ENCODE measurements around the gene GPT2.

The GPT2 gene

DNA sequence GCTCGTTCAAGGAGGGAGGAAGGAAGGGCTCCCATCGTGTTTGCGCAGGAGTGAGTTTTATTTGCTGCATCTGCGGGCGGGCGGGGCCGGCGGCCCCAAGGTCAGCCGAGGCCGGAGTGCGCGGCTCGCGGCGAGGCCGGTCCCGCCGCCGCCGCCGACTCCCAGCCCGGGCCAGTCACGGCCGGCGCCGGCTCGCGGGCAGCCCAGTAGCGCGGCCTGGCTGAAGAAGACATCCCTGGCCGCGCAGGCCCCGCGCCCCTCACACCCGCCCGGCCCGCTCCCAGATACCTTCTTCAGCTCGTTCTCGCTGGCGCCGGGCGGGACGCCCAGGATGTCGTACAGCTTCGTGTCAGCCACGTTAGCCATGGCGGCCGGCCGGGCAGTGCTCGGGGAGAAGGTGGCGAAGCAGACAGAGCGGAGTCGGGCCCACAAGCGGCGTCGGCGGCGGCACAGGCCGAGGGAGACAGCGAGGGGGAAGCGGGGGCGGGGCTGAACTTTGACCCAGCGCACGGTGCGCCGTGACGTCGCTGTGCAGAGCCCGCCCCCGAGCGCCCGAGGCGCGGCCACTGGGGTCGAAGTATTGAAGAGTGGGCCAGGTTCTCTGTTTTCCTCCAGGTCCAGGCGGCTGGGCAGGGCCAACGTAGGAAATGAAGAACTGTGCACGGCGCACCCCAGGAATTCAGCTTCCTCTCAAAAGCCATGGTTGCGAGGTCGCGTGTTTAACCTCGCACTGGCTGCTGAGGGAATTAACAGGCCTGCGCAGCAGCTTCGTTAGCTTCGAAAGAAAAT is 89.2 kb downstream of the GPT2 start, which contains the start of gene DNAJA2:
Gene DNAJA2, minus strand, starts transcription at position 468 of the 789 bp plus-strand sequence. Its CDS starts 102 bp downstream, at position 366.
- peak; percentile 91 for DNase-seq

DNA sequence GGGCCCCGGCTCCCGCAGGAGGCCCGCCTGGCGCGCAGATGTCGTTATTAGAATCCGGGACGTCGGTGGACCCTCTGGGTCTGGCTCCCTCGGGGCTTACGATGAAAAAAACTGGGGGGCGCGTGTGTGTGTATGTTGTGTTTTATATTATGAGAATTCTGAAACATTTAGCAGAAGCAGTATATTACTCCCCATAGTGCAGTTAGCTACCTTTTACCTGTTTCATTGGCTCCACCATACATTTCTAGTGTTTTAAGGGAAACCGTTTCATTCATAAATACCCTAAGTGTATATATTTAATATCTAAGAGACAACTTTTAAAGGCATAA is 89.8 kb downstream of the GPT2 start:
- DNase-seq, result no peak

DNA sequence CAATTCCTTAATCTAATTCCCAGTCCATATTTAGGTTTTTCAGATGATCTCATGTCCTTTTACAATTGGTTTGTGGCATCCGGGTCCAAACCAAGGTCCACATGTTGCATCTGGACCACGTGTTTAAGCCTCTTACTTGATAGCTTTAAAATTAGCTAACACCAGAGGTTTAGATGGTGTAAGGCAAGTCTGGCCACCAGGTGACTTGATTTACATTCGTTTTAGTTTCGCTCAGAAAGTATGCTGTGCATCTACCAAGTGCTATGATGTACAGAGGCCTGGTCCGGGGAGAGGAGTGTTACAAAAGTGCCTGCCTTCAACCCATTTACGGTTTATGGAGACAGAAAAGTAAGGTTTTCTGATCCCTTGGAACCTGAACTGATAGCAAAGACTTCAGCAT is 90.2 kb downstream of the GPT2 start:
- DNase-seq, result peak; percentile 9

DNA sequence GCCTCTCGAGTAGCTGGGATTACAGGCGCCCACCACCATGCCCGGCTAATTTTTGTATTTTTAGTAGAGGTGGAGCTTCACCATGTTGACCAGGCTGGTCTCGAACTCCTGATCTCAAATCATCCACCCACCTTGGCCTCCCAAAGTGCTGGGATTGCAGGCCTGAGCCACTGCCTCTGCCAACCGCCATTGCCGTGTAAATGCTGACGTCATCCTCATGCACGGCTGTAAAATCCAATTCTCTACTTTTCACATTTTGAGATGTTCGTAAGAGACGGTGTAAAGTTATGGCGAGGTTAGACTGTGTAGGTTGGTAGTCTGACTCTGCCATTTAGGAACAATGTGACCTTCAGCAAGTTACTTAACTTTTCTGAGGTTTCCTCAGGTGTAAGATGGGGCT is 91.0 kb downstream of the GPT2 start:
- no peak for DNase-seq

DNA sequence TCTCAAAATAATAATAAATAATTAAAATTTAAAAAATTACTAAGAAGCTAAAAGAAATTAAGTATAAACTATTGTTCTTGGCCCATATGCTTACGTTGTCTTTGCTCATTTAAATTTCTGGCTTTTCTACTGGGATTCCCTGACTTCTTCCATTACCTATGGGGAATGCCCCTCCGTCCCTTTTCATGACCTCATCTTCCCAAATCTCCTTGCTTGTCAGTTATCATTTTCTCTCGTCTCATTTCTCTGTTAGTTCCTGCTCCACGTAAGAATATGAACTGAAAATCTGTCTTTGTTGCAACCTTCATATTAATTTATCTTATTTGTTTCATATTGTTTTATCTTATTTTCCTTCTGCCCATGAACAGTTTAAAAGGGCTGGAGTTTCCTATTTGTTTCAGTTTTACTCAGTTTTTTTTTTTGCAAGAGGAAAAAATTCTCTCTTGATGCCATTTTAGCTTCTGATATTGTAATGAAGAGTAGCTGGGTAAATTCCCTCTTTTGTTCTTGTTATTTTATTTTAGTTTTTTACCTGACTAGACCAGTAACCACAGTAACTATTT is 91.8 kb downstream of the GPT2 start:
- no peak for DNase-seq

DNA sequence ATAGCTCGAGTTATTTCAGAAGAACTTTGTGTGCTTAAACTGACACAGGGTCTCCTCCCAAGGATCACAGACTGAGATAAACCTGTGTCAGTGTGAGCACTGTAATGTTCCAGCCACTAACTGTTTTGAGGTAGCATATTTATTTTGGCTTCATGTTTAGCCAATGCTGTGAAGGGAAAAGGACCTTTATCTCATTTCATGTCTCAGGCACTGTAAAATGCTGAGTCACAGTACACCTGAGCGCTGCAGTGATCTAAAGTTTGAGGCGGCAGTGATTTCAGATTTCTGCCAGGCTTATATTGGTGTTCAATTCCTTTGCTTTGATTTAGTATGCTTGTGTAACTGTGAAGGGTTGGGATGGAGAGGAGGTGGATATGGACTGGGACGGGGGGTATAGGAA is 92.4 kb downstream of the GPT2 start:
- no peak for DNase-seq
